GM08714 (cell line): ENCODE measurements around the gene VPS11.

Source experiments
- H3K4me3 ChIP-seq: fragments of 200-500 bp; sonication (Bioruptor generic); 2 replicates; pipeline ENCODE4 v1.5.1; 2014; ENCODE audit warnings: mild to moderate bottlenecking, low read length, inconsistent platforms
- ZNF274 ChIP-seq: IDR thresholded peaks from 2 replicates; pipeline ENCODE4 v1.6.1; 2012; ENCODE audit warnings: mild to moderate bottlenecking, low read depth, low read length

VPS11 gene

GRCh38 chr11:119121811-119122124 lies 54.1 kb downstream of the VPS11 start:
- TF ChIP-seq ZNF274 = no peak
- peak overlapping the region; percentile 90 for H3K4me3 ChIP-seq

DNA sequence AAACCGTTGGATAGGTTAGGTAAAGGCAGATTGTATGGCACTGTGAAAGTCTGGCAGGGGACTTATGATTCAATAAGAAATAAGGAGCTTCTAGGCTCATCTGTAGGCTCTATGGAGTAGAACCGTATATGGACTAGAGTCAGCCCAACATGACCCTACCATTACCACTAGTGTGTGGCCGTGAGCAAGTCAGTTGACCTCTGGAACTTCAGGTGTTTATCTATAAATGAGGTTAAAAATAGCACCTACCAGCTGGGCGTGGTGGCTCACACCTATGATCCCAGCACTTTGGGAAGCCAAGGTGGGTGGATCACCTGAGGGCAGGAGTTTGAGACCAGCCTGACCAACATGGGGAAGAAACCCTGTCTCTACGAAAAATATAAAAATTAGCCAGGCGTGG lies 58.2 kb downstream of the VPS11 start:
- no peak for TF ChIP-seq ZNF274
- H3K4me3 ChIP-seq = no peak overlapping the region

DNA sequence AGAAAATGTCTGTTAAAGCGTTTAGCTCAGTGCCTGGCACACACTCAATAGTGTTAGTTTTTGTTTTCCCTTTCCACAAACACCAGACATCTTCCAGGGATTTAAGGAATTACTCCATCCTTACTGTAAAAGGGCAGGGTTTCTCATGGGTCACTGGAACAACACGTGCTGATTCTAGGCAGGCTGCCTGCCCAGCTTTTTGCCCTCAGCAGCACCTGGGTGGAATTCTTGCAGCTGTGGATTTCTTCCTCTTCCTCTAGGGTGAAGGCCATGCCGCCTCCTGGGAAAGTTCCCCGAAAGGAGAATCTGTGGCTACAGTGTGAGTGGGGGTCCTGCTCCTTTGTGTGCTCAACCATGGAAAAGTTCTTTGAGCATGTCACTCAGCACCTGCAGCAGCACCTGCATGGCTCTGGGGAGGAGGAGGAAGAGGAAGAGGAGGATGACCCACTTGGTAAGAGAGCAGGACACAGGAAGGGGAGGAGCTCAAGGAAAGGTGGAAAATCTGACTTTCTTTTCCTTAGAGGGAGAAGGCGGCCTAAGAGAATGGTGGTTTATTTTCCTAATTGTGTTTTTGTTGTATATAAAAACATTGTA lies 59.2 kb downstream of the VPS11 start:
- TF ChIP-seq ZNF274 = no peak
- H3K4me3 ChIP-seq = no peak overlapping the region

DNA sequence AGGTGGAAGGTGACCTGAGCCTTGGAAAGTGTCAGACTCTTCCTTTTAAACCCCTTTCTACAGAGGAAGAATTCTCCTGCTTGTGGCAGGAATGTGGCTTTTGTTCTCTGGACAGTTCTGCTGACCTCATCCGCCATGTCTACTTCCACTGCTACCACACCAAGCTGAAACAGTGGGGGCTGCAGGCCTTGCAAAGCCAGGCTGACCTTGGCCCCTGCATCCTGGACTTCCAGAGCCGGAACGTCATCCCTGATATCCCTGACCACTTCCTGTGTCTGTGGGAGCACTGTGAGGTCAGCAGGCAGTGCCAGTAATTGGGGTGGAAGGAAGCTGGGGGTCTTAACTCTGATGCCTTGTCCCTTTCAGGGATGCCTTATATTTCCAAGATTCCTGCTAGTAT lies 63.0 kb downstream of the VPS11 start:
- TF ChIP-seq ZNF274 = no peak
- H3K4me3 ChIP-seq = no peak overlapping the region
